Stimulated activated CD8-positive, alpha-beta memory T cell treated with anti-CD3 and anti-CD28 coated beads, Interleukin-4, amount 100 ng/mL, for 4 hours (primary cell): Measurements from ENCODE around the gene PANX2.
"Not testable (repeated sequence)": the region's sequence is repeated elsewhere in the genome, so short reads cannot be mapped to it uniquely, and the experiment has no call there.

Experiments
- DNase-seq, 2 donors: peaks; one replicate each; pipeline ENCODE4 v3.0.0-alpha.2; 2020; ENCODE audit warnings: low read depth in 2 of 2, low spot score in 1 of 2

The PANX2 gene

GRCh38 chr22:50170453-50171318 is at the start of gene PANX2:
TSS of gene PANX2 (plus strand) at chr22:50170731. CDS start at chr22:50170731, 0 bp downstream.
- no peak for DNase-seq

DNA sequence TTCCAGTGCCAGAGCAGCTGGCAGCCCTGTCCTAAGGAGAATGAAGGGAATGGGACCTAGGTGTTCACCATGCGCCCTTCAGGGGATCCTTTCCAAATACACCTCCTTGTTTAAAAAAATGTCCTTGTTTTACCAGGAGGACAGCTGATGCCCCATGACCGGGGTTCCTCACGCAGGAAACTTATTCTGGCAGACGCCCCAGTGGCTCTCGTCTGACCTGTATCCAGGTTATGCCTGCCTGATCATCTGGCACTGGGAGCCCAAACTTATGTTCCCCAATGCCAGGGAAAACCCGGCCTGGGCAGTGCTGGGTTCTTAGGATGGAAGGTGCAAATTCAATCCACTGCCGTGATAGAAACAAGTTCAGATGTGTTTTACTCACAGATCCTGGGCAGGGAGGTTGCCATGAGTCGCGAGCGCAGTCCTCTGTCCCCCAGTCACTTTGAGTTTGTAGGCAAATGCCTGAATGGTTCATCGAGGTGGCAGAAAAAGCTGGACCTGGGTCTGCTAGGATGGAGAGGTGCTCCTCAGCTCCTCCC is 49.3 kb upstream of the PANX2 start:
- DNase-seq: no peak

DNA sequence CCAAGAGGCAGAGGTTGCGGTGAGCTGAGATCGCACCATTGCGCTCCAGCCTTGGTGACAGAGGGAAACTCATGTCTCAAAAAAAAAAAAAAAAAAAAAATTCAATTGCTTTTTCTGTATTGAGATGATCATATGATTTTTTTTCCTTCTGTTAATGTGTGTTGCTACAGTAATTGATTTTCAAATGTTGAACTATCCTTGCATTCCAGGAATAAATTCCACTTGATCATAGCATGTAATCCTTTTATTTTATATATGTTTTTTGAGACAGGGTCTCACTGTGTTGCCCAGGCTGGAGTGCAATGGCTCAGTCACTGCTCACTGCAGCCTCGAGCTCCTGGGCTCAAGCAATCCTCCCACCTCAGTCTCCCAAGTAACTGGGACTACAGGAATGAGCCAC is 47.4 kb upstream of the PANX2 start:
- no peak for DNase-seq

- DNase-seq: no peak
Measured at GRCh38 chr22:50125029-50125428, 45.5 kb upstream of the PANX2 start.

DNA sequence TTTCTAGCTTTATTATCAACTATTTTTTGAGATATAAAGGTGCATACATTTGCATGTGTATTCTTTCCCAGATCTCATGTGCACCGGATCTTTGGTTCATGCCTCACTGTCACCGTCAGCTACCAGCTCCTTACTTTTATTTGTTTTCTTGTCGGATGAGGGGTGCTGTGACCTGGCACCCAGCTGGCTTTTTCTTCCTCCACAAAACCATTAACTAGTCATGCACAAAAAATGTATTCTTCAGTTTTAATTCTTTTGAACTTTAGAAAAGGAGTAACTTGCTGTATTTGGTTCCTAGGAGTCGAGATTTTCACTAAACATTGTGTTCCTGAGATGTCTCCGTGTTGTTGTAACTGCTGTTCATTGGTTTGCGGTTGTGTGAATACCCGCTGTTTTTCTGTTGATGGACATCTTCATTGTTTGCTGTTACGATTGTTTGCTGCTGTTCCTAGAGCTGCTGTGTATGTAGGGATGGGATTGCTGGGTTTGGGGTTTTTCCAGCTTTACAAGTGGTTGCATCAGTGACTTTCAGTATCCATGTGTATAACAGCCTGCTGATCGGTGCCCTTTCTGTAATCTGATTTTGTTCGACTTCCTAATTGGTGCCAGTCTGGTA is 41.3 kb upstream of the PANX2 start:
- DNase-seq: no peak

DNA sequence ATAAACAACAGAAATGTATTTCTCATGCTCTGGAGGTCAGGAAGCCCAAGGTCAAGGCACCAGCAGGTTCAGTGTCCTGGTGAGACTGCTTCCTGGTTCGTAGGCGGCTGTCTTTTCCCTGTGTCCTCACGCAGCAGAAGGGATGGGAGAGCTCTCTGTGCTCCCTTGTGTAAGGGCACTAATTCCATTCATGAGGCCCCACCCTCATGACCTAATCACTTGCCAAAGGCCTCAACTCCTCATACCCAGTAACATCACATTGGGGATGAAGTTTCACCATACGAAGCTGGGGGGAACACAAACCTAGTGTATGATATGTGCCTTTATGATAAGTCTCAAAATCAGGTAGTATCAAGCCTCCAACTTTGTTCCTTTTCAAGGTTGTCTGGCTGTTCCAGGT is 38.6 kb upstream of the PANX2 start:
- no peak for DNase-seq

- no peak for DNase-seq
Measured at GRCh38 chr22:50134481-50134880, 36.0 kb upstream of the PANX2 start.

DNA sequence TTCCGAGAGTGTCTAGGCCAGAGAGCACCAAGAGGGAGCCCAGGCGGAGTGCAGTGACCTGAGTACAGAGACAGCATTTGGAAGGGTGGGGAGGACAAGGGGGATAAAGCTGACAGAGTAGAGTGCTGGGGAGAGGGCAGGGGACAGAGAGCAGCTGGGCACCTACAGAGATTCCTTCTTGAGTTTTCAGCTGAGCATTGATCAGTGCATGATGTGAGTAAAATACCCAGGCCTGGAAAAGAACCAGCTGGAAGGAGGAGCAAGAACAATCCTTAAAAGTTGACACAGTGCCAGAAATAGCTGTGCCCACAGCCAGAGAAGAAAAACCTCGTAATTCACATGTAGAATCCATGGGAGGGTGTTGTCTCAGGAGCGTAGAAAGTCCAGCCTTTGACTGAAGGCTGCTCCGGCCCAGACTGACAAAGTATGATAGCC is 33.9 kb upstream of the PANX2 start:
- no peak for DNase-seq

- DNase-seq: not testable (repeated sequence)
Measured at GRCh38 chr22:50137277-50137676, 33.3 kb upstream of the PANX2 start.

DNA sequence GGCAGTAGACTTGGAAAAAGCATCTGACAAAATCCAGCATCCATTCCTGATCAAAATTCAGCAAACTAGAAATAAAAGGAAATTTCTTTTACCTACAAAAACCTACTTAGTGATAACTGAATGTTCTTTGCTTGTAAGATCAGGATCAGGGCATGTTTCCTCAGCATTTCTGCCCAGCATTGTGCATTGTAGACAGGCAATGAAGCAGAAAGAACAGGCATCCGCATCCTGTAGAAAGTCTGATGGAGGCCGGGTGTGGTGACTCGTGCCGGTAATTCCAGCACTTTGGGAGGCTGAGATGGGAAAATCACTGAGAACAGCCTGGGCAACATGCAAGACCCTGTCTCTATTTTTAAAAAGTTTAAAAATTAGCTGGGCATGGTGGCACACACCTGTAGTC is 32.5 kb upstream of the PANX2 start:
- no peak for DNase-seq

GRCh38 chr22:50138988-50139387 is 31.5 kb upstream of the PANX2 start:
- no peak for DNase-seq

- no peak for DNase-seq
Measured at GRCh38 chr22:50139843-50140415, 30.6 kb upstream of the PANX2 start.

GRCh38 chr22:50140615-50141014 is 29.9 kb upstream of the PANX2 start:
- DNase-seq: no peak

DNA sequence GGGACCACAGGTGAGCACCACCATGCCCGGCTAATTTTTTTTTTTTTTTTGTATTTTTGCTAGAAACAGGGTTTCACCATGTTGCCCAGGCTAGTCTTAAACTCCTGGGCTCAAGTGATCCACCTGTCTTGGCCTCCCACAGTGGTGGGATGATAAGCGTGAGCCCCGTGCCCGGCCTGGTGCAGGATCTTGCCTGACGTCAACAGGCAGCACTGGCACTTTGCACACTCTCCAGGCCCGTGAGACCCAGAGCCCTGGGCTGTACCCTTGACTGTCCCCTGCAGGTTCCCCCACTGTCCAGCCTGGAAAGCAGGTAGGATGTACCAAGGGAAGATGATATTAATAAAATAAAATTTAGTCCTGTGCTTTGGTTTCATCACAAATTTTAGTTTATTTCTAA is 29.1 kb upstream of the PANX2 start:
- no peak for DNase-seq

GRCh38 chr22:50141891-50142363 is 28.6 kb upstream of the PANX2 start:
- no peak for DNase-seq

GRCh38 chr22:50143096-50143495 is 27.4 kb upstream of the PANX2 start:
- no peak for DNase-seq

GRCh38 chr22:50144005-50144614 is 26.4 kb upstream of the PANX2 start:
- no peak for DNase-seq

GRCh38 chr22:50145721-50146438 is 24.7 kb upstream of the PANX2 start:
- no peak for DNase-seq

DNA sequence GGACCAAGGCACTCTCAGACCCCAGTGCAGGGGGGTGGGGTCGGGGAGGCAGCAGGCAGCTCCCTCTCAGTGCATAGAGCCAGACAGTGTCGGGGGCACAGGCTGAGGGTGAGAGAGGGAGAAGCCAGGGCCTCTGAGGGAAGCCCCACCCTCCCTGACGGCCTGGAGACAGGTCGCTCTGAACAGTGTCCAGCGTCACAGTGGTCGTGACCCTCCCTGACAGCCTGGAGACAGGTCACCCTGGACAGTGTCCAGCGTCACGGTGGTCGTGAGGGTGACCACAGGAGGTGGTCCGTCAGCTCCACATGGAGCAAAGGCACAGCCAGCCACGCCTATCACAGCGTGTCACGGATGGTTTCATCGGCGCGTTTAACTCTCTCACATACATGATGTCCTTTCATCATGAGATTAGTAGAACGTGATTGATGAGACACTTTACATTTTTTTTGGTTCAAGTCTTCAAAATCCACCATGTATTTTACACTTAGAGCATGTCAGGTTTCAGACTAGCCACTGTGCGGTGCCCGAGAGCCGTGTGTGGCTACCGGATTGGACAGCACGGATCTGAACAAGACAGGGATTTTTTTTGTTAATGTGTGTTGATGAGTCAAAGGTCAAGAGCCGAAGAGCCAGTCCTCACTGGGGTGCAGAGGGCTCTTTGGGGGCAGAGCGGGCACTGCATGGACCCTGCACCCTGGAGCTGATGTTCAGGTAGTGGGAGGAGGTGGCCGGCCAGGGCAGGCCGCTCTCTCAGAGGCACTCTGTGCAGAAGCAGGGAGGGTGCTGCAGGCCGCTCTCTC is 23.9 kb upstream of the PANX2 start:
- DNase-seq: no peak
